Activated T-cell treated with anti-CD3 and anti-CD28 coated beads for 24 hours (primary cell): Measurements from ENCODE around the gene PCDHGB7.
"Not testable (repeated sequence)": the region's sequence is repeated elsewhere in the genome, so short reads cannot be mapped to it uniquely, and the experiment has no call there.

Experiments used
- DNase-seq: peaks from one replicate; pipeline ENCODE4 v3.0.0-alpha.2; 2020; ENCODE audit warnings: low read depth

Gene PCDHGB7

DNA sequence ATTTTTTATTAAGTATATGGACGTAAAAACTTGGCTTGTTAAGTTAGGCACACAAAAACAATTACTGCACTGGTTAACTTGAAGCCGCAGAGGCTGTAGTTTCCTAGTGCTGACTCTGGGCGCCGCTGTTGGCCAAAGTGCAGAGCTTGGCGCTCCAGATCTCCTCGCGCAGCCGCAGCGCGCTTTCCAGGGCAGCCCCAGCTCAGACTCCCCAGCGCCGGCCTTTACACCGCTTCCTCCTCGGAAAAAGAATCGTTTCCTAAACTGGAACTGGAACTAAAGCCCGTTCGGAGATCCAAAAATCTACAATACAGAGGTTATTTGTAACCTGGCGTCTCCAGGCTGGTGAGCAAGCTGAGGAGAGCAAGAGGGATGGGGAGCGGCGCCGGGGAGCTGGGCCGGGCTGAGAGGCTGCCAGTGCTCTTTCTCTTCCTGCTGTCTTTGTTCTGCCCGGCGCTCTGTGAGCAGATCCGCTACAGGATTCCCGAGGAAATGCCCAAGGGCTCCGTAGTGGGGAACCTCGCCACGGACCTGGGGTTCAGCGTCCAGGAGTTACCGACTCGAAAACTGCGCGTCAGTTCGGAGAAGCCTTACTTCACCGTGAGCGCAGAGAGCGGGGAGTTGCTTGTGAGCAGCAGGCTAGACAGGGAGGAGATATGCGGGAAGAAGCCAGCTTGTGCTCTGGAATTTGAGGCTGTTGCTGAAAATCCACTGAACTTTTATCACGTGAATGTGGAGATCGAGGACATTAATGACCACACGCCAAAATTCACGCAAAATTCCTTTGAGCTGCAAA is 19.5 kb upstream of the PCDHGB7 start, which contains the start of gene PCDHGB5:
Gene PCDHGB5, plus strand, starts transcription at position 192 of the 796 bp plus-strand sequence. Its CDS starts 181 bp downstream, at position 373.
- peak; percentile 27 for DNase-seq

DNA sequence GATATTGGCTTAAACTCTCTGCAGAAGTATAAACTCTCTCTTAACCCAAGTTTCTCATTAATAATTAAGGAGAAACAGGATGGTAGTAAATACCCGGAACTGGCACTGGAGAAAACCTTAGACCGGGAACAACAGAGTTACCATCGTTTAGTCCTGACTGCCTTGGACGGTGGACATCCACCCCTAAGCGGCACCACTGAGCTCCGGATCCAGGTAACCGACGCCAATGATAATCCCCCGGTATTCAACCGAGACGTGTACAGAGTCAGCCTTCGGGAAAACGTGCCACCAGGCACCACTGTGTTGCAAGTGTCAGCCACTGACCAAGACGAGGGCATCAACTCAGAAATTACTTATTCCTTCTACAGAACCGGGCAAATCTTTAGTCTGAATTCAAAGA is 18.9 kb upstream of the PCDHGB7 start:
- no peak for DNase-seq

DNA sequence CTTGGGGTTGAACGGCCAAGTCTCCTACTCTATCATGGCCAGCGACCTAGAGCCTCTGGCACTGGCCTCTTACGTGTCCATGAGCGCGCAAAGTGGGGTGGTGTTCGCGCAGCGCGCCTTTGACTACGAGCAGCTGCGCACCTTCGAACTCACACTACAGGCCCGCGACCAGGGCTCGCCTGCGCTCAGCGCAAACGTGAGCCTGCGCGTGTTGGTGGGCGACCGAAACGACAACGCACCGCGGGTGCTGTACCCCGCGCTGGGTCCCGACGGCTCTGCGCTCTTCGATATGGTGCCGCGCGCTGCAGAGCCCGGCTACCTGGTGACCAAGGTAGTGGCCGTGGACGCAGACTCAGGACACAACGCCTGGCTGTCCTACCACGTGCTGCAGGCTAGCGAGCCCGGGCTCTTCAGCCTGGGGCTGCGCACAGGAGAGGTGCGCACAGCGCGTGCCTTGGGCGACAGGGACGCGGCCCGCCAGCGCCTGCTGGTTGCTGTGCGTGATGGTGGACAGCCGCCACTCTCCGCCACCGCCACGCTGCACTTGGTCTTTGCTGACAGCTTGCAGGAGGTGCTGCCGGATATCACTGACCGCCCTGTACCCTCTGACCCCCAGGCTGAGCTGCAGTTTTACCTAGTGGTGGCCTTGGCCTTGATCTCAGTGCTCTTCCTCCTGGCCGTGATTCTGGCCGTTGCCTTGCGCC is 17.8 kb upstream of the PCDHGB7 start:
- no peak for DNase-seq

DNA sequence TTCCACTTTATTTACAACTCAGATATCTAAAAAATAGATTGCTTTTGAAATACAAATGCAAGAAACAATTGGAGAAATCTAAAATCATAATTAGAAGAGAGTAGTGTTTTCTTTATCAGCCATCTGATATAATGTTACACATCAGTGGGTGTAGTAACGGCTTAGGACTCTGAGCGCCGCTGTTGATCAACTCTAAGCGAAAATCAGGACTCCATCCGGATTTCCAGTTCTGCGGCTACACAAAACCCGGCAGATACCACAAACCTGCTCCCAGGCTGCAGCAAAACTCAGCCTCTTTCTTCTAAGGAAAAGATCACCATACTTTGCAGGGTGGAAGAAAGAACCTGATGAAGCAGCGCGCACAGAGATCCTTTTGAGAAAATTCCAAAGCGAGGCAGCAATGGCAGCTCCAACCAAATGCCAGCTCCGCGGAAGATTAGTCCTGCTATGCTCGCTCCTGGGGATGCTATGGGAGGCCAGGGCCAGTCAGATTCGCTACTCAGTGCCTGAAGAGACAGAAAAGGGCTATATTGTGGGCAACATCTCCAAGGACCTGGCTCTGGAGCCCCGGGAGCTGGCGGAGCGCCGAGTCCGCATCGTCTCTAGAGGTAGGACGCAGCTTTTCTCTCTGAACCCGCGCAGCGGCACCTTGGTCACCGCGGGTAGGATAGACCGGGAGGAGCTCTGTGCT is 14.8 kb upstream of the PCDHGB7 start, which contains the start of gene PCDHGA9:
Gene PCDHGA9, plus strand, starts transcription at position 226 of the 691 bp plus-strand sequence. Its CDS starts 175 bp downstream, at position 401.
- no peak for DNase-seq

DNA sequence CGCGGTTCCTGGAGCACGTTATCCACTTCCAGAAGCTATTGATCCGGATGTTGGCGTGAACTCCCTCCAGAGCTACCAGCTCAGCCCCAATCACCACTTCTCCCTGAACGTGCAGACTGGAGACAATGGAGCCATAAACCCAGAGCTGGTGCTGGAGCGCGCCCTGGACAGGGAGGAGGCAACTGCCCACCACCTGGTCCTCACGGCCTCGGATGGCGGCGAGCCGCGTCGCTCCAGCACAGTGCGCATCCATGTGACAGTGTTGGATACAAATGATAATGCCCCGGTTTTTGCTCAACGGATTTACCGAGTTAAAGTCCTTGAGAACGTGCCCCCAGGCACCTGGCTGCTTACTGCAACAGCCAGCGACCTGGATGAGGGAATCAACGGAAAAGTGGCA is 14.1 kb upstream of the PCDHGB7 start:
- no peak for DNase-seq

DNA sequence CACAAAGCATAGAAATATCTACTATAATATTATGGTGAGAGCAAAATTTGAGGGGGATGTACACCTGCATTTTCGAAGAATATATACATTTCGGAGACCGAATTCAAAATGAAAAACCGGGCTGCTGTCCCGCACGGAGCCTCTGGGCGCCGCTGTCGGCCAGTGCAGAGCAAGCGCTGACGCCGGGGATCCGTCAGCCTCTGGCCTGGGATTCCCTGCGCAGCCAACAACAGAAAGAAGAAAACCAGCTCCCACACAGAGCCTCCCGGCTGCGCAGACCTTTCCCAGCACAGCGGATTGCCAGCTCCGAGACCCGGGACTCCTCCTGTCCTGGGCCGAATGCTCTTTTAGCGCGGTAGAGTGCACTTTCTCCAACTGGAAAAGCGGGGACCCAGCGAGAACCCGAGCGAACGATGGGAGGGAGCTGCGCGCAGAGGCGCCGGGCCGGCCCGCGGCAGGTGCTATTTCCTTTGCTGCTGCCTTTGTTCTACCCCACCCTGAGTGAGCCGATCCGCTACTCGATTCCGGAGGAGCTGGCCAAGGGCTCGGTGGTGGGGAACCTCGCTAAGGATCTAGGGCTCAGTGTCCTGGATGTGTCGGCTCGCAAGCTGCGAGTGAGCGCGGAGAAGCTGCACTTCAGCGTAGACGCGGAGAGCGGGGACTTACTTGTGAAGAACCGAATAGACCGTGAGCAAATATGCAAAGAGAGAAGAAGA is 9.5 kb upstream of the PCDHGB7 start, which contains the start of gene PCDHGB6:
Gene PCDHGB6, plus strand, starts transcription at position 232 of the 716 bp plus-strand sequence. Its CDS starts 182 bp downstream, at position 414.
- peak; percentile 24 for DNase-seq

DNA sequence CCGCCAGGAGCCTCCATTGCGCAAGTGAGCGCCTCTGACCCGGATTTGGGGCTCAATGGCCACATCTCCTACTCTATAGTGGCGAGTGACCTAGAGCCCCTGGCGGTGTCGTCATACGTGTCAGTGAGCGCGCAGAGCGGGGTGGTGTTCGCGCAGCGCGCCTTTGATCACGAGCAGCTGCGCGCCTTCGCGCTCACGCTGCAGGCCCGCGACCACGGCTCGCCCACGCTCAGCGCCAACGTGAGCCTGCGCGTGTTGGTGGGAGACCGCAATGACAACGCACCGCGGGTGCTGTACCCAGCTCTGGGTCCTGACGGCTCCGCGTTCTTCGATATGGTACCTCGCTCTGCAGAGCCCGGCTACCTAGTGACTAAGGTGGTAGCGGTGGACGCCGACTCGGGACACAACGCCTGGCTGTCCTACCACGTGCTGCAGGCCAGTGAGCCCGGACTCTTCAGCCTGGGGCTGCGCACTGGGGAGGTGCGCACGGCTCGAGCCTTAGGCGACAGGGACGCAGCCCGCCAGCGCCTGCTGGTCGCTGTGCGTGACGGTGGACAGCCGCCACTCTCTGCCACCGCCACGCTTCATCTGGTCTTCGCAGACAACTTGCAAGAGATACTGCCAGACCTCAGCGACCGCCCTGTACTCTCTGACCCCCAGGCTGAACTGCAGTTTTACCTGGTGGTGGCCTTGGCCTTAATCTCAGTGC is 7.7 kb upstream of the PCDHGB7 start:
- no peak for DNase-seq

DNA sequence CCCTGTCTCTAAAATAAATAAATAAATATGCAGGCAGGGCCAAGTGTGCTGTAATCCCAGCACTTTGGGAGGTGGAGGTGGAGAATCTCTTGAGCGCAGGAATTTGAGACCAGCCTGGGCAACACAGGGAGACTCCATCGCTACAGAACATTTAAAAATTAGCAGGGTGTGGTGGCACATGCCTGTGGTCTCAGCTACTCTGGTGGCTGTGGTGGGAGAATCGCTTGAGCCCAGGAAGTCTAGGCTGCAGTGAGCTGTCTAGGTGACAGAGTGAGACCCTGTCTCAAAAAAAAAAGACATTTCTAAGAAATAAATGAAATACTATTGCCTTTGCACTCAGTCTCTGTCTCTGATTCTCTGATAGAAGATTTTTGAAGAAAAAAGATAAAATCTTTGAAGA is 5.9 kb upstream of the PCDHGB7 start:
- DNase-seq, result no peak

DNA sequence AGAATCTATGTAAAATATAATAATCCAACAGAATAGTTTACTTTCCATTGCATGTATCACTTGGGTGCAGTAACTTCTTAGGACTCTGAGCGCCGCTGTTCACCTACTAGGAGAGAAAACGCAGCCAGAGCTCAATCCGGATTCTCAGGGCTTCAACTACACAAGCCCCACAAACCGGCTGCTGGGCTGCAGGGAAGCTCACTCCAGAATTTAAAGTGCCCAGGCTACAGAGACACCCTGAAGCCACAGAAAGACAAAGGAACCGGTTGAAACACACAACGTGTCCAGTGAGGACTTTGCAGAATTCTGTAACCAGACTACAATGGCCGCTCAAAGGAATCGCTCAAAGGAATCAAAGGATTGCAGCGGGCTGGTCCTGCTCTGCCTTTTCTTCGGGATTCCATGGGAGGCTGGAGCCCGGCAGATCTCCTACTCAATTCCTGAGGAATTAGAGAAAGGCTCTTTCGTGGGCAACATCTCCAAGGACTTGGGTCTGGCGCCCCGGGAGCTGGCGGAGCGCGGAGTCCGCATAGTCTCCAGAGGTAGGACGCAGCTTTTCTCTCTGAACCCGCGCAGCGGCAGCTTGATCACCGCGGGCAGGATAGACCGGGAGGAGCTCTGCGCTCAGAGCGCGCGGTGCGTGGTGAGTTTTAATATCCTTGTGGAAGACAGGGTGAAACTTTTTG is 4.5 kb upstream of the PCDHGB7 start, which contains the start of gene PCDHGA10:
Gene PCDHGA10, plus strand, starts transcription at position 134 of the 686 bp plus-strand sequence. Its CDS starts 189 bp downstream, at position 323.
- peak; percentile 43 for DNase-seq

DNA sequence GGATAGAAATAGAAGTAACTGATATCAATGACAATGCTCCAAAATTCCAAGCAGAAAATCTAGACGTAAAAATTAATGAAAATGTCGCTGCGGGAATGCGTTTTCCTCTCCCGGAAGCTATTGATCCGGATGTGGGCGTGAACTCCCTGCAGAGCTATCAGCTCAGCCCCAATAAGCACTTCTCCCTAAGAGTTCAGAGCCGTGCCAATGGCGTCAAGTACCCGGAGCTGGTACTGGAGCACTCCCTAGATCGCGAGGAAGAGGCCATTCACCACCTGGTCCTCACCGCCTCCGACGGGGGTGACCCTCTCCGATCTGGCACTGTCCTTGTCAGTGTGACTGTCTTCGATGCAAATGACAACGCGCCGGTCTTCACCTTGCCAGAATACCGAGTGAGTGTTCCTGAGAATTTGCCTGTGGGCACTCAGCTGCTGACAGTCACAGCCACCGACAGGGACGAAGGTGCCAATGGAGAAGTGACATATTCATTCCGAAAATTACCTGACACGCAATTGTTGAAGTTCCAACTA is 3.9 kb upstream of the PCDHGB7 start:
- DNase-seq, result no peak

DNA sequence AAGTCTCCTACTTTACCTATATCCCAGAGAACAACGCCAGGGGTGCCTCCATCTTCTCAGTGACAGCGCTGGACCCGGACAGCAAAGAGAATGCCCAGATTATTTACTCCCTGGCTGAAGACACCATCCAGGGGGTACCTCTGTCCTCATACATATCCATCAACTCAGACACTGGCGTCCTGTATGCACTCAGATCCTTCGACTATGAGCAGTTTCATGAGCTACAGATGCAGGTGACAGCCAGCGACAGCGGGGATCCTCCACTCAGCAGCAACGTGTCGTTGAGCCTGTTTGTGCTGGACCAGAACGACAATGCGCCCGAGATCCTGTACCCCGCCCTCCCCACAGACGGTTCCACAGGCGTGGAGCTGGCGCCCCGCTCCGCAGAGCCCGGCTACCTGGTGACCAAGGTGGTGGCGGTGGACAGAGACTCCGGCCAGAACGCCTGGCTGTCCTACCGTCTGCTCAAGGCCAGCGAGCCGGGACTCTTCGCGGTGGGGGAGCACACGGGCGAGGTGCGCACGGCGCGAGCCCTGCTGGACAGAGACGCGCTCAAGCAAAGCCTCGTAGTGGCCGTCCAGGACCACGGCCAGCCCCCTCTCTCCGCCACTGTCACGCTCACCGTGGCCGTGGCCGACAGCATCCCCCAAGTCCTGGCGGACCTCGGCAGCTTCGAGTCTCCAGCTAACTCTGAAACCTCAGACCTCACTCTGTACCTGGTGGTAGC is 2.8 kb upstream of the PCDHGB7 start:
- DNase-seq, result not testable (repeated sequence)

DNA sequence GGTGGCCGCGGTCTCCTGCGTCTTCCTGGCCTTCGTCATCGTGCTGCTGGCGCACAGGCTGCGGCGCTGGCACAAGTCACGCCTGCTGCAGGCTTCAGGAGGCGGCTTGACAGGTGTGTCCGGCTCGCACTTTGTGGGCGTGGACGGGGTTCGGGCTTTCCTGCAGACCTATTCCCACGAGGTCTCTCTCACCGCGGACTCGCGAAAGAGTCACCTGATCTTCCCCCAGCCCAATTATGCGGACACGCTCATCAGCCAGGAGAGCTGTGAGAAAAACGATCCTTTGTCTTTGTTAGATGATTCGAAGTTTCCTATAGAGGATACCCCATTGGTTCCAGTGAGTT is 2.2 kb upstream of the PCDHGB7 start:
- not testable (repeated sequence) for DNase-seq

DNA sequence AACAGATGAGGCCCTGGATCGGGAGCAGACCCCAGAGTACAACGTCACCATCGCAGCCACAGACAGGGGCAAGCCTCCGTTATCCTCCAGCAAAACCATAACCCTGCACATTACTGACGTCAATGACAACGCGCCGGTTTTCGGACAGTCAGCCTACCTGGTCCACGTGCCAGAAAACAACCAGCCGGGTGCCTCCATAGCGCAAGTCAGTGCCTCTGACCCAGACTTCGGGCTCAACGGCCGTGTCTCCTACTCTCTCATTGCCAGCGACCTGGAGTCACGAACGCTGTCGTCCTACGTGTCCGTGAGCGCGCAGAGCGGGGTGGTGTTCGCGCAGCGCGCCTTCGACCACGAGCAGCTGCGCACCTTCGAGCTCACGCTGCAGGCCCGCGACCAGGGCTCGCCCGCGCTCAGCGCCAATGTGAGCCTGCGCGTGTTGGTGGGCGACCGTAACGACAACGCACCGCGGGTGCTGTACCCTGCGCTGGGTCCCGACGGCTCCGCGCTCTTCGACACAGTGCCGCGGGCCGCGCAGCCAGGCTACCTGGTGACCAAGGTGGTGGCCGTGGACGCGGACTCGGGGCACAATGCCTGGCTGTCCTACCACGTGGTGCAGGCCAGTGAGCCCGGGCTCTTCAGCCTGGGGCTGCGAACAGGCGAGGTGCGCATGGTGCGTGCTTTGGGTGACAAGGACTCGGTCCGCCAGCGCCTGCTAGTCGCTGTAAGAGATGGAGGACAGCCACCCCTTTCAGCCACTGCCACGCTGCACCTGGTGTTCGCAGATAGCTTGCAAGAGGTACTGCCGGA is 1.8 kb downstream of the PCDHGB7 start:
- DNase-seq, result no peak

DNA sequence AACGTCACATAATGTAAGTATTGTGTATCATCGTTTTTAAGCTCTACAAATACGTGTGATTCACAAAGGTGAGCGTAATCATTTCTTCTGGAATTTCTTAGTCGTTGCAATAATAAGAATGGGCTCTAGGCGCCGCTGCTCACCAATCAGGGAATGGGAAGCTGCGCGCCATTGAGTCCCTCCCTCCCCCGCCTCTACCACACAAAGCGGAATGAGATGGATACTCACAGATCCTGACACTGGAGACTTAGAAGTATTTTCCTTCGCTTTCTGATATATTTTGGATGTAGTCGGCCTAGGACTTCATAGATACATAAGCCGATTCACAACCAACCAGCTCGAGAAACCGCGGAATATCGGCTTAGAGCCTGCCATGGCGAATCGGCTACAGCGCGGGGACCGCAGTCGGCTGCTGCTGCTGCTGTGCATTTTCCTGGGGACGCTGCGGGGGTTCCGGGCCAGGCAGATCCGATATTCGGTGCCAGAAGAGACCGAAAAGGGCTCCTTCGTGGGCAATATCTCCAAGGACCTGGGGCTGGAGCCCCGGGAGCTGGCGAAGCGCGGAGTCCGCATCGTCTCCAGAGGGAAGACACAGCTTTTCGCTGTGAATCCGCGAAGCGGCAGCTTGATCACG is 3.5 kb downstream of the PCDHGB7 start, which contains the start of gene PCDHGA11:
Gene PCDHGA11, plus strand, starts transcription at position 197 of the 634 bp plus-strand sequence. Its CDS starts 177 bp downstream, at position 374.
- DNase-seq, result no peak

DNA sequence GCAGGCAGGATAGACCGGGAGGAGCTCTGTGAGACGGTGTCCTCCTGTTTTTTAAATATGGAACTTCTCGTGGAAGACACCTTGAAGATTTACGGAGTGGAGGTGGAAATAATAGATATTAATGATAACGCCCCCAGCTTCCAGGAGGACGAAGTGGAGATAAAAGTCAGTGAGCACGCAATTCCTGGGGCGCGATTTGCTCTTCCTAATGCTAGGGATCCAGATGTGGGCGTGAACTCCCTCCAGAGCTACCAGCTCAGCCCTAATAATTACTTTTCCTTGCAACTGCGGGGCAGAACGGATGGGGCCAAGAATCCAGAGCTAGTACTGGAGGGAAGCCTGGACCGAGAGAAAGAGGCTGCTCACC is 4.0 kb downstream of the PCDHGB7 start:
- DNase-seq, result no peak

DNA sequence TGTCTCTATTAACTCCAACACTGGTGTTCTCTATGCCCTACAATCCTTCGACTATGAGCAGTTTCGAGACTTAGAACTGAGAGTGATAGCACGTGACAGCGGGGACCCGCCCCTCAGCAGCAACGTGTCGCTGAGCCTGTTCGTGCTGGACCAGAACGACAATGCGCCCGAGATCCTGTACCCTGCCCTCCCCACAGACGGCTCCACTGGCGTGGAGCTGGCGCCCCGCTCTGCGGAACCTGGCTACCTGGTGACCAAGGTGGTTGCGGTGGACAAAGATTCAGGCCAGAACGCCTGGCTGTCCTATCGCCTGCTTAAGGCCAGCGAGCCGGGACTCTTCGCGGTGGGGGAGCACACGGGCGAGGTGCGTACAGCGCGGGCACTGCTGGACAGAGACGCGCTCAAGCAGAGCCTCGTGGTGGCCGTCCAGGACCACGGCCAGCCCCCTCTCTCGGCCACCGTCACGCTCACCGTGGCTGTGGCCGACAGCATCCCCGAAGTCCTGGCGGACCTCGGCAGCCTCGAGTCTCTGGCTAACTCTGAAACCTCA is 5.3 kb downstream of the PCDHGB7 start:
- DNase-seq, result no peak

DNA sequence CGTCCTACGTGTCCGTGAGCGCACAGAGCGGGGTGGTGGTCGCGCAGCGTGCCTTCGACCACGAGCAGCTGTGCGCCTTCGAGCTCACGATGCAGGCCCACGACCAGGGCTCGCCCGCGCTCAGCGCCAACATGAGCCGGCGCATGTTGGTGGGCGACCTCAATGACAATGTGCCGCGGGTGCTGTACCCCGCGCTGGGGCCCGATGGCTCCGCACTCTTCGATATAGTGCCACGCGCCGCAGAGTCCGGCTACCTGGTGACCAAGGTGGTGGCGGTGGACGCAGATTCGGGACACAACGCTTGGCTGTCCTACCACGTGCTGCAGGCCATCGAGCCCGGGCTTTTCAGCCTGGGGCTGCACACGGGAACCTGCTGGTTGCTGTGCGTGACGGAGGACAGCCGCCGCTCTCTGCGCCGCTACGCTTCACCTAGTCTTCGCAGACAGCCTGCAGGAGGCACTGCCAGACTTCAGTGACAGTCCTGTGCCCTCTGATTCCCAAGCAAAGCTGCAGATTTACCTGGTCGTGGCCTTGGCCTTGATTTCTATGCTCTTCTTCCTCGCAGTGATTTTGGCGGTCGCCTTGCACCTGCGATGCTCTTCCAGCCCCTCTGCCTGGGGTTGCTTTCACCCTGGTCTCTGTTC is 10.4 kb downstream of the PCDHGB7 start:
- no peak for DNase-seq
